ENCODE results near the gene ETFRF1. TPM values are rescaled to one million over a fixed set of nuclear protein-coding genes. Genes with fewer than 3 reads are reported as not detected.

ETFRF1 gene
- total RNA-seq, 1 experiment from 2014 or later: 8.4 TPM

DNA sequence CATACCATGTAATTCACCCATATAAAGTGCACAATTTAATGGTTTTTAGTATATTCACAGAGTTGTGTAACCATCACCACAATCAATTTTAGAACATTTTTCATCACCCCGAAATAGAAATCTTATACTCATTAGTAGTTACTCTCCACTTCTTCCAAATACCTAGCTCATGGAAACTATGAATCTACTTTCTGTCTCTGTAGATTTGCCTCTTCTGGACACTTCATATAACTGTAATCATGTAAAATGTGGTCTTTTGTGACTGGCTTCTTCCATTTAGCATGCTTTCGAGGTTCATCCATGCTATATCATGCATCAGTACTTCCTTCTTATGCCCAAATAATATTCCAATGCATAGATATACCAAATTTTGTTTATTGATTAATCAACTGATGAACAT, 10.9 kb upstream of the ETFRF1 start:
- Histone ChIP-seq H3K27ac (ENCODE audit: low read depth, low read length) (no peak overlapping the region), H3K9me2 (ENCODE audit: insufficient read depth) (no peaks in the 10 kb centered on the region), H3K27me3 (ENCODE audit: insufficient read depth, low read length) (no peaks in the 10 kb centered on the region), H2AFZ (ENCODE audit: low read depth, low read length, poor library complexity, severe bottlenecking) (no peak overlapping the region), H3K4me2 (ENCODE audit: low read length) (no peak overlapping the region), H4K20me1 (ENCODE audit: insufficient read depth) (no peaks in the 10 kb centered on the region), H3K4me3 (replicated peaks in 1 of 2; ENCODE audit: low read depth in 1 of 2, low read length in 2 of 2) (no peak overlapping the region), H3K79me2 (ENCODE audit: insufficient read depth, low read length) (no peaks in the 10 kb centered on the region), H3K9me3 (ENCODE audit: control insufficient read depth in 1 of 2, insufficient read depth in 1 of 2, low read depth in 1 of 2, low read length in 2 of 2) (no peaks in the 10 kb centered on the region), H3K9ac (ENCODE audit: low read length) (no peak overlapping the region), H3K4me1 (ENCODE audit: control insufficient read depth in 1 of 2, insufficient read depth in 2 of 2, low read length in 2 of 2) (peaks cover 13 to 16% of the 10 kb centered on the region in 2 experiments), H3K36me3 (ENCODE audit: control insufficient read depth in 1 of 2, insufficient read depth in 2 of 2, low read length in 2 of 2) (no peaks in the 10 kb centered on the region)
- ATAC-seq (no peak), DNase-seq (ENCODE audit: low read depth, low spot score) (no peak)
- no peak for TF ChIP-seq ZFX (IDR thresholded peaks at IDR 0.05)
- TF ChIP-seq, protein P1, sequence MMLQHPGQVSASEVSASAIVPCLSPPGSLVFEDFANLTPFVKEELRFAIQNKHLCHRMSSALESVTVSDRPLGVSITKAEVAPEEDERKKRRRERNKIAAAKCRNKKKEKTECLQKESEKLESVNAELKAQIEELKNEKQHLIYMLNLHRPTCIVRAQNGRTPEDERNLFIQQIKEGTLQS (IDR thresholded peaks at IDR 0.05): no peak
- TF ChIP-seq JUND (IDR thresholded peaks at IDR 0.05): no peak
- TF ChIP-seq, protein P2, sequence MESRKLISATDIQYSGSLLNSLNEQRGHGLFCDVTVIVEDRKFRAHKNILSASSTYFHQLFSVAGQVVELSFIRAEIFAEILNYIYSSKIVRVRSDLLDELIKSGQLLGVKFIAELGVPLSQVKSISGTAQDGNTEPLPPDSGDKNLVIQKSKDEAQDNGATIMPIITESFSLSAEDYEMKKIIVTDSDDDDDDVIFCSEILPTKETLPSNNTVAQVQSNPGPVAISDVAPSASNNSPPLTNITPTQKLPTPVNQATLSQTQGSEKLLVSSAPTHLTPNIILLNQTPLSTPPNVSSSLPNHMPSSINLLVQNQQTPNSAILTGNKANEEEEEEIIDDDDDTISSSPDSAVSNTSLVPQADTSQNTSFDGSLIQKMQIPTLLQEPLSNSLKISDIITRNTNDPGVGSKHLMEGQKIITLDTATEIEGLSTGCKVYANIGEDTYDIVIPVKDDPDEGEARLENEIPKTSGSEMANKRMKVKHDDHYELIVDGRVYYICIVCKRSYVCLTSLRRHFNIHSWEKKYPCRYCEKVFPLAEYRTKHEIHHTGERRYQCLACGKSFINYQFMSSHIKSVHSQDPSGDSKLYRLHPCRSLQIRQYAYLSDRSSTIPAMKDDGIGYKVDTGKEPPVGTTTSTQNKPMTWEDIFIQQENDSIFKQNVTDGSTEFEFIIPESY (IDR thresholded peaks at IDR 0.05; ENCODE audit: extremely low read depth, insufficient replicate concordance, low read length): no peak
- no peak for TF ChIP-seq CEBPB (IDR thresholded peaks at IDR 0.05; ENCODE audit: low read depth)
- no peak for TF ChIP-seq CBX3 (IDR thresholded peaks at IDR 0.05; ENCODE audit: low read depth)
- TF ChIP-seq TCF7L2 (IDR thresholded peaks at IDR 0.05; ENCODE audit: borderline replicate concordance, extremely low read depth, insufficient read depth, insufficient read length): no peak
- TF ChIP-seq FOSL1 (IDR thresholded peaks at IDR 0.05; ENCODE audit: low read depth): no peak
- no peak for TF ChIP-seq YY1 (IDR thresholded peaks at IDR 0.05; ENCODE audit: extremely low read depth, insufficient replicate concordance, low read depth, low read length)
- no peak for TF ChIP-seq EGR1 (IDR thresholded peaks at IDR 0.05; ENCODE audit: low read depth)
- POLR2A ChIA-PET: interaction anchor here (0.7 kb wide), 1 partner anchor 208 kb away, joined by 3 read pairs; no protein-coding TSS in a partner anchor
- no TSS peak for BruUV-seq (replicated peaks)
- intact Hi-C loops (cut with micrococcal nuclease): no loop called here
- RAD21 ChIA-PET (ENCODE audit: low non-redundant PET in 1 of 2, low total read pairs in 2 of 2, uncharacterized antibody in 2 of 2, unreplicated experiment in 2 of 2): no interaction called here
- CTCF ChIA-PET: no interaction called here
